Activated CD4-positive, alpha-beta T cell treated with anti-CD3 and anti-CD28 coated beads, Interleukin-2, amount 10 ng/mL, durations not matched to agents 24 days and 14 days (primary cell): ENCODE measurements around the gene CAPNS1. TPM values are rescaled to one million over a fixed set of nuclear protein-coding genes. Genes with fewer than 3 reads are reported as not detected.
A peak's percentile ranks its signal among the peaks of the same experiment; 100 is the strongest.

ENCODE experiments used
- DNase-seq: peaks from one replicate; pipeline ENCODE4 v3.0.0; 2022
- H3K27ac Mint-ChIP-seq: one replicate; pipeline ENCODE4 v1.8.0; 2022; ENCODE audit warnings: mild to moderate bottlenecking, mixed read lengths
- H3K27me3 Mint-ChIP-seq: one replicate; pipeline ENCODE4 v1.8.0; 2022; ENCODE audit warnings: mixed read lengths
- H3K36me3 Mint-ChIP-seq: one replicate; pipeline ENCODE4 v1.8.0; 2022; ENCODE audit warnings: low read depth, mild to moderate bottlenecking, mixed read lengths
- H3K4me1 Mint-ChIP-seq: one replicate; pipeline ENCODE4 v1.8.0; 2021; ENCODE audit warnings: mixed read lengths
- H3K4me3 Mint-ChIP-seq: one replicate; pipeline ENCODE4 v1.8.0; 2022; ENCODE audit warnings: mild to moderate bottlenecking, moderate library complexity, mixed read lengths
- H3K9me3 Mint-ChIP-seq: one replicate; pipeline ENCODE4 v1.8.0; 2021; ENCODE audit warnings: mixed read lengths
- intact Hi-C: fragments of 100-400 bp; cut with micrococcal nuclease; formaldehyde crosslinking; loops from one replicate; pipeline ENCODE4 v1.15.1; 2023
- total RNA-seq: library from RNA; stranded (reverse); gene quantifications from 2 replicates; pipeline ENCODE4 v1.2.3, GENCODE V29; 2022

The CAPNS1 gene
- 351 and 362 TPM in 2 replicates for total RNA-seq

DNA sequence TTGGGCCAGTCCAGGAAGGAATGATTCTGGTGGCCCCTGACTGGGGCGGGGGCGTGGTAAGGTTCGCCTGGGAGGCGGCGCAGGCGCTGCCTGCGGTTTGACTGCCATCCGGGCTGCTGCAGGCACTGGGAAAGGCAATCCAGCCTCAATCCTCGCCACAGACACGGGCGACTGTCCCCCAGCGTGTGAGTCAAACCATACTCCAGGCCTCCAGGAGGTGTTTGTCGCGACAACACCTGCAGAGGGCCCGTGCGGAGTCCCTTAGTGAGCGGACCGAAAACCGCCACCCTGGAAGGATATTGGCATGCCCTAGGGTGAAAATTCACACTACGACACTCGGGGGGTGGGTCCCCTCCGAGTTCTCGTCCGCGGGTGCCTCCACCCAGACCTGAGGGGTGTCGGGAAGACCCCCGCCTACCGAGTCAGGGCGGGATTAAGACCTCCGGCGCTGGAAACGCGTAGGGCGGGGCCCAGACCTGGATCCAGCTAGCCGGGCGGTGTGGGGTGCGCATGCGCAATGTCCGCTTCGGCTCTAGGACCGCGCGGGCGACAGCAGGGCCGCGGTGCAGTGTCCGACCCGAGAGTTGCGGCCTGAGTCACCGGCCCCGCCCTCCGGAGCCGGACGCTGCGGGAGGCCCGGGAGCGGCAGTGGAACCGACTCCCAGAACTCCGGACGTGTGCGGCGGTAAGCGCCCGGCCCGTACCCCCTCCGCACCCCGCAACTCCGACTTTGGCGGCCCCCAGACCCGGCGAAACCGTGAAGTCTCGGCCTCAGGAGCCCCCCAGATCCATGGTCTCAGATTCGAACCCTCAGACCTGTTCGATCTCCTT is at the start of gene CAPNS1:
CAPNS1 (plus strand) TSS at position 594 of the 831 bp plus-strand sequence. CDS start 946 bp downstream, outside the sequence.
- peak; percentile 98 for DNase-seq
- intact Hi-C loops = loop anchor here (1.0 kb wide), 4 partner anchors 11 to 85 kb away; partner anchors contain the start of genes TBCB, THAP8, WDR62 and ZNF565
- peak within 1 kb of the TSS; percentile 89 for H3K4me3 Mint-ChIP-seq
- H3K4me1 Mint-ChIP-seq = peaks cover 23% of the 10 kb centered on the region
- H3K27ac Mint-ChIP-seq = peak within 1 kb of the TSS; percentile 95
- no peaks in the 10 kb centered on the region for H3K27me3 Mint-ChIP-seq
- H3K36me3 Mint-ChIP-seq = peaks cover 29% of the 10 kb centered on the region
- no peaks in the 10 kb centered on the region for H3K9me3 Mint-ChIP-seq

GRCh38 chr19:36090910-36091695 is 48.8 kb upstream of the CAPNS1 start:
- intact Hi-C loops = no loop called here
- Mint-ChIP-seq H3K27me3 (no peaks in the 10 kb centered on the region), H3K4me3 (no peak overlapping the region), H3K36me3 (peaks cover 40% of the 10 kb centered on the region), H3K4me1 (peaks cover 13% of the 10 kb centered on the region), H3K27ac (no peak overlapping the region), H3K9me3 (no peaks in the 10 kb centered on the region)
- no peak for DNase-seq

DNA sequence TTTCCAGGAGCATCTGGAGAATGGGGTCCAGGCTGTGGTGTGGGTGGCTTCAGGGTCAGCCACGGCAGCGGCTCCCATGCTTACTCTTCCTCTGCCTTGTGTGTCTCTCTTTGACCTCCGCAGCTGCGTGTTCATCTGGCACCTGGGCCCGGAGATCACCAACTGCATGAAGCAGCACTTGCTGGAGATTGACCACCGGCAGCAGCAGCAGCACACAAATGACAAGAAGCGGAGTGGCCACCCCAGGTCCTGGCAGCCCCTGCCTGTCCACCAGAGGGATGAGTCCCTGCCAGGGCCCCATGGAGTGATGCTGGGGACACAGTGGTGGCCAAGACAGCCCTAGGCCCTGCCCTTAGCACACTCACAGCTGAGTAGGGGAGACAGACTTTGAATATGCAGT is 47.3 kb upstream of the CAPNS1 start:
- Mint-ChIP-seq H3K27ac (peak overlapping the region; percentile 68), H3K36me3 (peaks cover 45% of the 10 kb centered on the region), H3K9me3 (no peaks in the 10 kb centered on the region), H3K4me3 (no peak overlapping the region), H3K27me3 (no peaks in the 10 kb centered on the region), H3K4me1 (peaks cover 13% of the 10 kb centered on the region)
- intact Hi-C loops = no loop called here
- DNase-seq = no peak

- intact Hi-C loops = no loop called here
- peaks cover 42% of the 10 kb centered on the region for H3K36me3 Mint-ChIP-seq
- no peaks in the 10 kb centered on the region for H3K9me3 Mint-ChIP-seq
- peaks cover 13% of the 10 kb centered on the region for H3K4me1 Mint-ChIP-seq
- no peak overlapping the region for H3K4me3 Mint-ChIP-seq
- peak overlapping the region; percentile 68 for H3K27ac Mint-ChIP-seq
- no peak for DNase-seq
- H3K27me3 Mint-ChIP-seq = no peaks in the 10 kb centered on the region
Measured at GRCh38 chr19:36093146-36093662, 46.7 kb upstream of the CAPNS1 start.

GRCh38 chr19:36093687-36094086 is 46.2 kb upstream of the CAPNS1 start:
- Mint-ChIP-seq H3K9me3 (no peaks in the 10 kb centered on the region), H3K4me1 (peaks cover 13% of the 10 kb centered on the region), H3K36me3 (peaks cover 44% of the 10 kb centered on the region), H3K4me3 (no peak overlapping the region), H3K27ac (peak overlapping the region; percentile 68), H3K27me3 (no peaks in the 10 kb centered on the region)
- intact Hi-C loops = no loop called here
- no peak for DNase-seq

DNA sequence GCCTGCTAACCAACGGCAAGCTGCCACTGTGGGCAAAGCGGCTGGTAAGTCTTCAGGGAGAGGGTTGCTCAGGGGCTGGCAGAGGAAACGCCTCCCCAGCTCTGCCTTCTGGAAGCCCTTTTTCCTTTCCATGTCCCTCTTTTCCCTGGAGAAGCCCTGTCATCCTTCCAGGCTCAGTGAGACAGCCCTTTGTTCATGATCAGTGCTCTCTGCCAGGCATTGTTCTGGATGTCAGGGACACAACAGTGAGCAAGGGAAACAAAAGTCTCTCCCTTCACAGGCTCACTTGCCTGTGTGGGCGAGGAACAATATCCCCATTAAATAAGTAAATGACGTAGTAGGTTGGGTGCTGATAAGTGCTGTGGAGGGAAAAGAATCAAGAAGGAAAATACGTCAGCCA is 42.8 kb upstream of the CAPNS1 start:
- no peaks in the 10 kb centered on the region for H3K27me3 Mint-ChIP-seq
- peaks cover 13% of the 10 kb centered on the region for H3K4me1 Mint-ChIP-seq
- H3K4me3 Mint-ChIP-seq = no peak overlapping the region
- no peak overlapping the region for H3K27ac Mint-ChIP-seq
- no peaks in the 10 kb centered on the region for H3K9me3 Mint-ChIP-seq
- DNase-seq = no peak
- peaks cover 36% of the 10 kb centered on the region for H3K36me3 Mint-ChIP-seq
- intact Hi-C loops = no loop called here

DNA sequence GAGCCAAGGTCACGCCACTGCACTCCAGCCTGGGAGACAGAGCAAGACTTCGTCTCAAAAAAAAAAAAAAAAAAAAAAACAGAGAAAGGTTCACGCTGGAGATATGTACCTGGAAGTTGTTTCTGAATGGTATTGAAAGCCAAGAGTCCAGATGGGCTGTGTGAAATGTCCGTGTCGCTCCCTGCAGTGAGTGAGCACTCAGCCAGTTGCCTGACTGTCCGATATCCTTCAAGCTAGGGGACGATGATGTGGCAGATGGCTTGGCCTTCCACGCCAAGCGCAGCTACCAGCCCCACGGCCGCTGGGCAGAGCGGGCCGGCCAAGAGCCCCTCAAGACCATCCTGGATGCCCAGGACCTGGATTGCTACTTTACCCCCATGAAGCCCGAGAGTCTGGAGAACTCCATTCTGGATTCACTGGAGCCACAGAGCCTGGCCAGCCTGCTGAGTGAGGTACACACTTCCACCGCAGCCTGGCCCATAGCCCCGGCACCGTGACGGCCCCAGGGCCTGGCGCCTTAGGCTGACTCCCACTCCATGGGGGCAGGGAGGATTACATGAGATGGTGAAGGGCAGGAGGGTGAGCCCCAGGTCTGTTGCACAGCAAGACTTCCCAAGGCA is 40.6 kb upstream of the CAPNS1 start:
- no peak for DNase-seq
- Mint-ChIP-seq H3K9me3 (no peaks in the 10 kb centered on the region), H3K36me3 (peaks cover 33% of the 10 kb centered on the region), H3K27me3 (no peaks in the 10 kb centered on the region), H3K4me1 (no peaks in the 10 kb centered on the region), H3K27ac (no peak overlapping the region), H3K4me3 (no peak overlapping the region)
- intact Hi-C loops = no loop called here

GRCh38 chr19:36100476-36100875 is 39.4 kb upstream of the CAPNS1 start:
- intact Hi-C loops = no loop called here

DNA sequence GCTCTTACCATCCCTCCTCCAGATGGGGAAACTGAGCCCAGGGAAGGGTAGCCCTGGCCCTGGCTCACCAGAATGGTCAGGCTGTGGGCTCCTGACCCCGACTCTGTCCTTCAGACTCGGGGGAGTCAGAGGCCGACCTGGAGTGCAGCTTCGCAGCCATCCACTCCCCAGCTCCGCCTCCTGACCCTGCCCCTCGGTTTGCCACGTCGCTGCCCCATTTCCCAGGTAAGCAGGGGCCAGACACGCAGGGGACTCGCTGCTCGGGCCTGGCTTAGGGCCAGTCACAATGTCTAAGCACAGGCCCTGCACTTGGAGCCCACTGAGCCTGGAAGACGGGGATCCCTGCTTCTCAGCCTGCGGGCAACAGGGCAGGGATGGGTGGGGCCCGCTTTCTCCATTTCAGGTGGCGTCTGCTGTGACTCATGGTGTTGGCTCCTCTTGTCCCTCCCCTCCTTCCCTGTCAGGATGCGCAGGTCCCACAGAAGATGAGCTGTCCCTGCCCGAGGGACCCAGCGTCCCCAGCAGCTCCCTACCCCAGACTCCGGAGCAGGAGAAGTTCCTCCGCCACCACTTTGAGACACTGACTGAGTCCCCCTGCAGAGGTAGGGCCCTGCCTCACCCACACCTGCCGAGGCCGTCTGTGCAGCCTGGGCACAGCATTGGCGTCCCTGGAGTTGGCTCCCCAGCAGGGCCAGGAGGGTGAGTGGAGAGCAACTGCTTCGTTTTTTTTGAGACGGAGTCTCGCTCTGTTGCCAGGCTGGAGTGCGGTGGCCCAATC is 38.1 kb upstream of the CAPNS1 start:
- Mint-ChIP-seq H3K27ac (no peak overlapping the region), H3K27me3 (no peaks in the 10 kb centered on the region), H3K4me3 (no peak overlapping the region), H3K4me1 (no peaks in the 10 kb centered on the region), H3K9me3 (no peaks in the 10 kb centered on the region), H3K36me3 (peaks cover 34% of the 10 kb centered on the region)
- no peak for DNase-seq
- intact Hi-C loops = no loop called here

More at GRCh38 chr19:36100476-36100875, 39.4 kb upstream of the CAPNS1 start:
- DNase-seq = no peak
- no peaks in the 10 kb centered on the region for H3K27me3 Mint-ChIP-seq
- H3K27ac Mint-ChIP-seq = no peak overlapping the region
- no peak overlapping the region for H3K4me3 Mint-ChIP-seq
- peaks cover 30% of the 10 kb centered on the region for H3K36me3 Mint-ChIP-seq
- H3K9me3 Mint-ChIP-seq = no peaks in the 10 kb centered on the region
- H3K4me1 Mint-ChIP-seq = no peaks in the 10 kb centered on the region

DNA sequence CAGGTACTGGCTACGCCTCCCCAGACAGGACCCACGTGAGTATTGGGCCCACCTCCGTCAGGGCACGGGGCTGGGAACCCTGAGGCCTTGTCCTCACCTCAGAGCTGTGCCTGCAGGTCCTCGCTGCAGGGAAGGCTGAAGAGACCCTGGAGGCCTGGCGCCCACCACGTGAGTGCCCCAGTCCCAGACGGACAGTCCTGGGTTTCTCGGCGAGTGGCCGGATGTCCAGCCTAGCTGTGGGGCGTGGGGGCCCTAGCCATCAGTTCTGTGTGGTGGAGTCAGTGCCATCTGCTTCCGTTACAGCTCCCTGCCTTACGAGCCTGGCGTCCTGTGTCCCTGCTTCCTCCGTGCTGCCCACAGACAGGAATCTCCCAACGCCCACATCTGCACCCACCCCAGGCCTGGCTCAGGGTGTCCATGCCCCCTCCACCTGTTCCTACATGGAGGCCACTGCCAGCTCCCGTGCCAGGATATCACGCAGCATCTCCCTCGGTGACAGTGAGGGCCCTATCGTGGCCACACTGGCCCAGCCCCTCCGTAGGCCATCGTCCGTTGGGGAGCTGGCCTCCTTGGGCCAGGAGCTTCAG is 36.7 kb upstream of the CAPNS1 start:
- H3K27ac Mint-ChIP-seq = no peak overlapping the region
- no peak for DNase-seq
- no peak overlapping the region for H3K4me3 Mint-ChIP-seq
- H3K27me3 Mint-ChIP-seq = no peaks in the 10 kb centered on the region
- intact Hi-C loops = no loop called here
- no peaks in the 10 kb centered on the region for H3K4me1 Mint-ChIP-seq
- no peaks in the 10 kb centered on the region for H3K9me3 Mint-ChIP-seq
- peaks cover 32% of the 10 kb centered on the region for H3K36me3 Mint-ChIP-seq

DNA sequence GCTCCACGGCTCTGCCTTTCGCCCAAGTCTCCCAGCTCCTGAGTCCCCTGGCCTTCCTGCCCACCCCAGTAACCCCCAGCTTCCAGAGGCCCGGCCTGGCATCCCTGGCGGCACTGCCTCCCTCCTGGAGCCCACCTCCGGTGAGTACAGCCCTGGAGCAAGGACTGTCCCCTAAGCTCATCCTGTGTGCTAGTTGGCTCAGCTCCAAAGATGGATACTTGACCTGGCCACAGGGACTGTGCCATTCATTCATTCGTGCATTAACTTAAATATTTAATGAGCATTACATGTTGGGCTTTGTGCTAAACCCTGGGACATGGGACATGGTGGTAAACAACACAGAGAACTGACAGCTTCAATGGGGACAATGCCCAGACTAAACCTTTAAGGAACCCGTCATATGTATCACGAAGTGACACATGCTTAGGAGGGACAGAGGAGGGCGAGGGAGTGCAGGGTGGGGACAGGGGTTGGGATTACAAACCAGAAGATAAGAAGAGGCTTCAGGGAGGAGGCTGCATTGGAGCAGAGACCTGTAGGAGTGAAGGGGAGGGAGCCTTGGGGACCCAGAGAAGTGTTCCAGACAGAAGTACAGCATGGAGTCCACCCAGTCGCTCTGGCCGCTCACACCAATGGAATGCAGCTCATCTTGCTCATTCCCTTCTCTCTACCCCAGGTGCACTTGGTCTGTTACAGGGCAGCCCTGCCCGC is 35.9 kb upstream of the CAPNS1 start:
- Mint-ChIP-seq H3K4me1 (no peaks in the 10 kb centered on the region), H3K27me3 (no peaks in the 10 kb centered on the region), H3K9me3 (no peaks in the 10 kb centered on the region), H3K36me3 (peaks cover 30% of the 10 kb centered on the region), H3K27ac (peak overlapping the region; percentile 29), H3K4me3 (no peak overlapping the region)
- intact Hi-C loops = no loop called here
- no peak for DNase-seq

- intact Hi-C loops = no loop called here
- peaks cover 23% of the 10 kb centered on the region for H3K36me3 Mint-ChIP-seq
- H3K27ac Mint-ChIP-seq = no peak overlapping the region
- H3K4me3 Mint-ChIP-seq = no peak overlapping the region
- no peaks in the 10 kb centered on the region for H3K27me3 Mint-ChIP-seq
- no peaks in the 10 kb centered on the region for H3K4me1 Mint-ChIP-seq
- H3K9me3 Mint-ChIP-seq = no peaks in the 10 kb centered on the region
- no peak for DNase-seq
Measured at GRCh38 chr19:36106441-36106840, 33.4 kb upstream of the CAPNS1 start.
